G401 (cell line): ENCODE results near the gene KIF26A. TPM values are rescaled to one million over a fixed set of nuclear protein-coding genes. Genes with fewer than 3 reads are reported as not detected.
A peak's percentile ranks its signal among the peaks of the same experiment; 100 is the strongest.
"Not testable (repeated sequence)": the region's sequence is repeated elsewhere in the genome, so short reads cannot be mapped to it uniquely, and the experiment has no call there.

Experiments
- DNase-seq: peaks from one replicate; pipeline ENCODE4 v3.0.0-alpha.2; 2015; ENCODE audit warnings: low spot score
- in situ Hi-C: cut with HindIII; loops from 2 replicates; pipeline ENCODE4 v1.10.0; 2016; ENCODE audit warnings: low sequenced_read_pairs, mixed read lengths
- total RNA-seq: library from RNA; depleted of rRNA; stranded (reverse); fragments of >200 nt; shearing (Covaris generic); gene quantifications from 2 replicates; pipeline ENCODE4 v1.2.3, GENCODE V29; 2014

KIF26A gene
- total RNA-seq, 1 experiment from 2014 or later, result 19.8 TPM

GRCh38 chr14:104150136-104151025 is 12.0 kb downstream of the KIF26A start:
- in situ Hi-C loops, result no loop called here
- no peak for DNase-seq

GRCh38 chr14:104151026-104151381 is 12.6 kb downstream of the KIF26A start:
- DNase-seq, result no peak
- in situ Hi-C loops, result no loop called here

- in situ Hi-C loops, result no loop called here
- no peak for DNase-seq
These were observed 13.3 kb downstream of the KIF26A start for GRCh38 chr14:104151566-104152245.

- in situ Hi-C loops, result no loop called here
- no peak for DNase-seq
These were observed 13.8 kb downstream of the KIF26A start for GRCh38 chr14:104152246-104152575.

- no peak for DNase-seq
- in situ Hi-C loops, result no loop called here
These were observed 14.5 kb downstream of the KIF26A start for GRCh38 chr14:104152686-104153393.

GRCh38 chr14:104153394-104153755 is 15.0 kb downstream of the KIF26A start:
- DNase-seq, in situ Hi-C loops: not testable (repeated sequence)

GRCh38 chr14:104154246-104154645 is 15.9 kb downstream of the KIF26A start:
- in situ Hi-C loops, result no loop called here
- DNase-seq, result no peak

GRCh38 chr14:104155513-104155912 is 17.1 kb downstream of the KIF26A start:
- DNase-seq, result no peak
- in situ Hi-C loops, result no loop called here

GRCh38 chr14:104156142-104156541 is 17.8 kb downstream of the KIF26A start:
- in situ Hi-C loops, result no loop called here
- DNase-seq, result no peak

GRCh38 chr14:104157016-104157928 is 18.9 kb downstream of the KIF26A start:
- DNase-seq, result no peak
- in situ Hi-C loops, result no loop called here

- in situ Hi-C loops, result no loop called here
- DNase-seq, result peak; percentile 12
These were observed 20.7 kb downstream of the KIF26A start for GRCh38 chr14:104158827-104159798.

- no peak for DNase-seq
- in situ Hi-C loops, result loop anchor here (10.0 kb wide), 1 partner anchor 435 kb away; no protein-coding TSS in a partner anchor
These were observed 21.6 kb downstream of the KIF26A start for GRCh38 chr14:104159990-104160389.

- in situ Hi-C loops, result loop anchor here (10.0 kb wide), 1 partner anchor 433 kb away; no protein-coding TSS in a partner anchor
- no peak for DNase-seq
These were observed 23.4 kb downstream of the KIF26A start for GRCh38 chr14:104161602-104162367.

GRCh38 chr14:104162495-104162894 is 24.1 kb downstream of the KIF26A start:
- in situ Hi-C loops, result loop anchor here (10.0 kb wide), 1 partner anchor 432 kb away; no protein-coding TSS in a partner anchor
- DNase-seq, result no peak

- in situ Hi-C loops, result loop anchor here (10.0 kb wide), 1 partner anchor 431 kb away; no protein-coding TSS in a partner anchor
- no peak for DNase-seq
These were observed 25.2 kb downstream of the KIF26A start for GRCh38 chr14:104163541-104163940.

- in situ Hi-C loops, result loop anchor here (10.0 kb wide), 1 partner anchor 431 kb away; no protein-coding TSS in a partner anchor
- DNase-seq, result no peak
These were observed 25.7 kb downstream of the KIF26A start for GRCh38 chr14:104164041-104164440.

GRCh38 chr14:104164512-104164911 is 26.1 kb downstream of the KIF26A start:
- in situ Hi-C loops, result loop anchor here (10.0 kb wide), 1 partner anchor 430 kb away; no protein-coding TSS in a partner anchor
- DNase-seq, result no peak
